Natural killer cell (primary cell): ENCODE data around the gene TTBK1. TPM values are rescaled to one million over a fixed set of nuclear protein-coding genes. Genes with fewer than 3 reads are reported as not detected.

Experiments used
- ATAC-seq, 3 donors: fragments of 150-1000 bp in 2 of 3; fragments of 200-7000 bp in 1 of 3; cut with Tn5 transposase; 1 replicate in 1 of 3; 2 replicates in 2 of 3; pipeline ENCODE4 v1.10.0; 2021; ENCODE audit warnings: mild to moderate bottlenecking in 2 of 3, moderate library complexity in 2 of 3
- DNase-seq, 2 donors: peaks; one replicate each; pipeline versions ENCODE4 v3.0.0 to v3.0.0-alpha.2; 2013 to 2021; ENCODE audit warnings: mixed read lengths in 1 of 2
- H3K27ac ChIP-seq: one replicate; pipeline ENCODE4 v1.5.1; 2013; ENCODE audit warnings: mild to moderate bottlenecking, low read length
- H3K27me3 ChIP-seq: one replicate; pipeline ENCODE4 v1.6.1; 2013; ENCODE audit warnings: low read length; ENCODE audit not compliant: control insufficient read depth, insufficient read depth
- H3K36me3 ChIP-seq: one replicate; pipeline ENCODE4 v1.6.1; 2013; ENCODE audit warnings: low read length; ENCODE audit not compliant: control insufficient read depth, insufficient read depth
- H3K4me1 ChIP-seq: one replicate; pipeline ENCODE4 v1.6.1; 2013; ENCODE audit warnings: low read length; ENCODE audit not compliant: control insufficient read depth, insufficient read depth
- H3K4me3 ChIP-seq: one replicate; pipeline ENCODE4 v1.5.1; 2013; ENCODE audit warnings: low read length
- H3K9me3 ChIP-seq: one replicate; pipeline ENCODE4 v1.6.1; 2013; ENCODE audit warnings: low read length; ENCODE audit not compliant: control insufficient read depth, insufficient read depth
- H3K27ac Mint-ChIP-seq, 2 donors: one replicate each; pipeline ENCODE4 v1.8.0; 2022; ENCODE audit warnings: mild to moderate bottlenecking in 2 of 2, mixed read lengths in 2 of 2, moderate library complexity in 1 of 2
- H3K27me3 Mint-ChIP-seq, 2 donors: one replicate each; pipeline ENCODE4 v1.8.0; 2022; ENCODE audit warnings: low read depth in 2 of 2, mixed read lengths in 2 of 2
- H3K36me3 Mint-ChIP-seq: one replicate; pipeline ENCODE4 v1.8.0; 2022; ENCODE audit warnings: mixed read lengths
- H3K4me1 Mint-ChIP-seq, 2 donors: one replicate each; pipeline ENCODE4 v1.8.0; 2022; ENCODE audit warnings: mixed read lengths in 2 of 2
- H3K4me3 Mint-ChIP-seq: one replicate; pipeline ENCODE4 v1.8.0; 2022; ENCODE audit warnings: mild to moderate bottlenecking, moderate library complexity, mixed read lengths
- H3K9me3 Mint-ChIP-seq, 2 donors: one replicate each; pipeline ENCODE4 v1.8.0; 2022; ENCODE audit warnings: mixed read lengths in 2 of 2
- WGBS: methylation state at CpG from one replicate; pipeline ENCODE4 v1.1.7; 2013; ENCODE audit warnings: missing lambda C conversion rate; ENCODE audit not compliant: insufficient coverage; 5-methylcytosine and 5-hydroxymethylcytosine counted together
- intact Hi-C: fragments of 100-400 bp; cut with micrococcal nuclease; formaldehyde crosslinking; loops from one replicate; pipeline ENCODE4 v1.14.2; 2022
- total RNA-seq, 4 donors: library from RNA; stranded (reverse); fragments of 120-200 nt in 1 of 4; gene quantifications; one replicate each; pipeline versions ENCODE4 v1.2.3 to v1.2.4, GENCODE V29; 2013 to 2022
- TF ChIP-seq, protein P1 (sequence below): fragments of 200-600 bp; IDR thresholded peaks from one replicate; pipeline ENCODE4 v1.8.0; 2022; ENCODE audit warnings: antibody characterized with exemption

Gene TTBK1
- total RNA-seq, 3 donors from 2014 or later (not counting 1 experiment from before 2014, with no cell fraction given), result 0.07 TPM; not detected in 2

DNA sequence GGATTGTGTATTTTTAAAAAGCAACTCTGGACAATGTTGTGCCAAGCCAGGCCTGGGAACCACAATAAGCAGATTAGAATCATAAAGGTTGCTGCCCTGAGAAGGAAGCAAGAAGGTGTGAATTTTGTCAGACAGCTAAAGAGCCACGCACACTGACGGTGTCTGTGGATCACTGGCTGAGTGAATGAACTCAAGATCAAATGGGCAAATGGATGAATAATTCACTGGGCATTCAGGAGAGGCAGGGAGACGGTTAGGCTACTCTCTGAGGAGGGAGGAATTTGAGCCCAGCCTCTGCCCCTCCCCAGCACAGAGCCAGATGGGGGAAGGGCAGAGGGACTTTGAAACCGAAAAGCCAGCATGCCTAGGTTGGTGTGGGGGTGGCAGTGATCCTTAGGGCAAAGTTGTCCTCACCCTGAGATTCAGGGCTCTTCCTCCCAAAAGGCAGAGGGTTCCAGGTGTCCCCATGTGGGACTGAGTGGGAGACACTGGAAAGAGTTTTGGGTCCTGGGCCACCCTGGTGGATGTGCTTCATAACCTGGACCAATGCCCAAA, 35.3 kb downstream of the TTBK1 start:
- no peaks in the 10 kb centered on the region for H3K36me3 Mint-ChIP-seq
- Histone ChIP-seq H3K27ac (no peak overlapping the region), H3K27me3 (peaks cover 20% of the 10 kb centered on the region), H3K4me1 (peaks cover 23% of the 10 kb centered on the region), H3K36me3 (no peaks in the 10 kb centered on the region), H3K4me3 (no peak overlapping the region), H3K9me3 (no peaks in the 10 kb centered on the region)
- intact Hi-C loops, result no loop called here
- H3K4me3 Mint-ChIP-seq, result no peak overlapping the region
- ATAC-seq, result no peak
- TF ChIP-seq, protein P1, sequence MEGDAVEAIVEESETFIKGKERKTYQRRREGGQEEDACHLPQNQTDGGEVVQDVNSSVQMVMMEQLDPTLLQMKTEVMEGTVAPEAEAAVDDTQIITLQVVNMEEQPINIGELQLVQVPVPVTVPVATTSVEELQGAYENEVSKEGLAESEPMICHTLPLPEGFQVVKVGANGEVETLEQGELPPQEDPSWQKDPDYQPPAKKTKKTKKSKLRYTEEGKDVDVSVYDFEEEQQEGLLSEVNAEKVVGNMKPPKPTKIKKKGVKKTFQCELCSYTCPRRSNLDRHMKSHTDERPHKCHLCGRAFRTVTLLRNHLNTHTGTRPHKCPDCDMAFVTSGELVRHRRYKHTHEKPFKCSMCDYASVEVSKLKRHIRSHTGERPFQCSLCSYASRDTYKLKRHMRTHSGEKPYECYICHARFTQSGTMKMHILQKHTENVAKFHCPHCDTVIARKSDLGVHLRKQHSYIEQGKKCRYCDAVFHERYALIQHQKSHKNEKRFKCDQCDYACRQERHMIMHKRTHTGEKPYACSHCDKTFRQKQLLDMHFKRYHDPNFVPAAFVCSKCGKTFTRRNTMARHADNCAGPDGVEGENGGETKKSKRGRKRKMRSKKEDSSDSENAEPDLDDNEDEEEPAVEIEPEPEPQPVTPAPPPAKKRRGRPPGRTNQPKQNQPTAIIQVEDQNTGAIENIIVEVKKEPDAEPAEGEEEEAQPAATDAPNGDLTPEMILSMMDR, result no peak
- no peak for DNase-seq
- H3K27ac Mint-ChIP-seq, result no peak overlapping the region
- no peaks in the 10 kb centered on the region for H3K9me3 Mint-ChIP-seq
- 57% methylated on average over 4 of the region's 4 CpGs for WGBS
- H3K27me3 Mint-ChIP-seq, result peaks cover 29 to 42% of the 10 kb centered on the region in 2 donors
- peaks cover 10 to 31% of the 10 kb centered on the region in 2 donors for H3K4me1 Mint-ChIP-seq

DNA sequence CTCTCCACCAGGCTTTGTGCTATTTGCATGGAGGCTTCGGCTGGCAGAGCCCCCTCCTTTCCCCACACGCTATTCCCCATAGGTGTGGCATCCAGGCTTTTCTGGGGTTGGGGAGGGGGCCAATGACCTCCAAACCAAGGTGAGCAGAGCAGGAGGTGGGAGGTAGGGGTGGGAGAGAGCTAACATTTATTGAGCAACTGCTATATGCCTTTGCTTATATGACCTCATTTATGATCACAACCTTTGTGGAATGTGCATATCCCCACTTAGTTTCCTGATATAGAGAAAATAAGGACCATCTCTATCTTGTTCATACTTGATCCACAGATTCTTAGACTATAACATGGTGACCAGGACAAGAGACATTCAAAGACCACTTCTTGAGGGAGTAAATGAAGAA, 37.0 kb downstream of the TTBK1 start:
- no peak for ATAC-seq
- H3K4me1 Mint-ChIP-seq, result peaks cover 10 to 16% of the 10 kb centered on the region in 2 donors

DNA sequence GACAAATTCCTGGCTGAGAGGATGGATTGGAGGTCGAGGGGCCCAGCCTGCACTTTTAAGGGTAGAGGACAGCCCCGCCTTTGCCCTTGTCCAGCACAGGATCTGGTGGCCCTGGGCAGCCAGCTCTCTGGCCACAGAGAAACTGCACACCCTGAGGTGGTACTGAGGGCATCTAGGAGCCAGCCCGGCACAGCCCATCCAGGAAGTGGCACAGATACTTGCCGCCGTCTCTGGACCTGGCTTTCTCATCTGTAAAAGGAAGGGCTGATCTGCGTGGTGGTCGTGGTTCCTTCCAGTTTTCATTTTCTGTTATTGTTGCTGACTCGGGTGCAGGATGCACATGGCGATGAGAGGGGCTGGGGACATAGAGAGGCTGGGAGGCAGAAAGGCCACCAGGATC, 38.8 kb downstream of the TTBK1 start:
- Mint-ChIP-seq H3K27me3 (peaks cover 18 to 32% of the 10 kb centered on the region in 2 donors), H3K36me3 (no peaks in the 10 kb centered on the region), H3K4me1 (peaks cover 4 to 8% of the 10 kb centered on the region in 2 donors), H3K4me3 (no peak overlapping the region), H3K27ac (no peak overlapping the region), H3K9me3 (no peaks in the 10 kb centered on the region)
- 50% methylated on average over 9 of the region's 9 CpGs for WGBS
- intact Hi-C loops, result no loop called here
- no peak for ATAC-seq
- Histone ChIP-seq H3K4me1 (no peaks in the 10 kb centered on the region), H3K4me3 (no peak overlapping the region), H3K9me3 (no peaks in the 10 kb centered on the region), H3K27me3 (peaks cover 5% of the 10 kb centered on the region), H3K27ac (no peak overlapping the region), H3K36me3 (no peaks in the 10 kb centered on the region)
- TF ChIP-seq, protein P1, result no peak
- DNase-seq, result no peak

More for the DNA sequence above, 37.0 kb downstream of the TTBK1 start:
- no peak for DNase-seq
- Mint-ChIP-seq H3K36me3 (no peaks in the 10 kb centered on the region), H3K27ac (no peak overlapping the region), H3K27me3 (peaks cover 29 to 35% of the 10 kb centered on the region in 2 donors), H3K9me3 (no peaks in the 10 kb centered on the region), H3K4me3 (no peak overlapping the region)
- H3K36me3 ChIP-seq, result no peaks in the 10 kb centered on the region
- H3K27me3 ChIP-seq, result peaks cover 15% of the 10 kb centered on the region
- H3K27ac ChIP-seq, result no peak overlapping the region
- TF ChIP-seq, protein P1, result no peak
- H3K9me3 ChIP-seq, result no peaks in the 10 kb centered on the region
- WGBS, result no CpG with 5 or more reads among the region's 2 CpGs
- H3K4me1 ChIP-seq, result peaks cover 17% of the 10 kb centered on the region
- no peak overlapping the region for H3K4me3 ChIP-seq
- intact Hi-C loops, result no loop called here
